Neural cell (in vitro differentiated cells): Measurements from ENCODE around the gene ATXN2L. TPM values are rescaled to one million over a fixed set of nuclear protein-coding genes. Genes with fewer than 3 reads are reported as not detected.

ENCODE experiments used
- H2AFZ ChIP-seq: fragments of 200-600, 300-800 bp; sonication (generic), shearing (Covaris generic); 2 replicates; pipeline ENCODE4 v1.6.0; 2014; ENCODE audit warnings: low read depth, mild to moderate bottlenecking, antibody characterized with exemption, low read length, moderate library complexity
- H3F3A ChIP-seq: fragments of 200-600 bp; shearing (Covaris generic); 2 replicates; pipeline ENCODE4 v1.6.1; 2016; ENCODE audit warnings: mild to moderate bottlenecking, moderate library complexity, mixed read lengths, antibody characterized with exemption, low read length; ENCODE audit not compliant: insufficient read depth, poor library complexity, severe bottlenecking
- H3K27ac ChIP-seq: fragments of 200-600, 300-800 bp; sonication (generic), shearing (Covaris generic); 2 replicates; pipeline ENCODE4 v1.5.1; 2014; ENCODE audit warnings: mild to moderate bottlenecking, low read length, moderate library complexity
- H3K27me3 ChIP-seq: fragments of 300-800, 200-600 bp; sonication (generic), shearing (Covaris generic); 2 replicates; pipeline ENCODE4 v1.6.0; 2014; ENCODE audit warnings: mild to moderate bottlenecking, low read depth, low read length, moderate library complexity; ENCODE audit not compliant: insufficient read depth
- H3K36me3 ChIP-seq: fragments of 300-800, 200-600 bp; sonication (generic), shearing (Covaris generic); 2 replicates; pipeline ENCODE4 v1.5.1; 2014; ENCODE audit warnings: mild to moderate bottlenecking, antibody characterized with exemption, low read length, moderate library complexity; ENCODE audit not compliant: insufficient read depth
- H3K4me2 ChIP-seq: fragments of 300-800, 200-600 bp; sonication (generic), shearing (Covaris generic); 2 replicates; pipeline ENCODE4 v1.6.0; 2014; ENCODE audit warnings: mild to moderate bottlenecking, low read length
- H3K4me3 ChIP-seq: fragments of 300-800, 200-600 bp; sonication (generic), shearing (Covaris generic); 2 replicates; pipeline ENCODE4 v1.5.1; 2014; ENCODE audit warnings: mild to moderate bottlenecking, low read length, moderate library complexity
- H3K79me2 ChIP-seq: fragments of 200-600 bp; shearing (Covaris generic); replicated peaks from 2 replicates; pipeline ENCODE4 v1.6.0; 2014; ENCODE audit warnings: mild to moderate bottlenecking, low read length, moderate library complexity; ENCODE audit not compliant: insufficient read depth
- H3K9ac ChIP-seq: fragments of 300-800, 200-600 bp; sonication (generic), shearing (Covaris generic); 2 replicates; pipeline ENCODE4 v1.6.1; 2016; ENCODE audit warnings: mild to moderate bottlenecking, low read length, mixed read lengths
- H3K9me2 ChIP-seq: fragments of 200-600 bp; shearing (Covaris generic); 2 replicates; pipeline ENCODE4 v1.6.1; 2016; ENCODE audit warnings: mild to moderate bottlenecking, low read length, mixed read lengths; ENCODE audit not compliant: insufficient read depth
- H3K9me3 ChIP-seq: fragments of 200-600, 300-800 bp; sonication (generic), shearing (Covaris generic); 2 replicates; pipeline ENCODE4 v1.6.1; 2016; ENCODE audit warnings: mild to moderate bottlenecking, mixed run types, low read length, moderate library complexity, mixed read lengths
- H4K20me1 ChIP-seq: fragments of 200-600 bp; shearing (Covaris generic); 2 replicates; pipeline ENCODE4 v1.6.1; 2016; ENCODE audit warnings: mild to moderate bottlenecking, mixed run types; ENCODE audit not compliant: insufficient read depth
- EP300 ChIP-seq: fragments of 450-650 bp; conservative IDR thresholded peaks from 2 replicates; pipeline ENCODE4 v1.6.1; 2014; ENCODE audit warnings: antibody characterized with exemption, mild to moderate bottlenecking, moderate library complexity; ENCODE audit not compliant: poor library complexity, severe bottlenecking
- EZH2 ChIP-seq: fragments of 200-600, 300-800 bp; shearing (Covaris generic), sonication (generic); IDR thresholded peaks from 2 replicates; pipeline ENCODE4 v1.6.1; 2014; ENCODE audit warnings: antibody characterized with exemption, low read length, borderline replicate concordance, mild to moderate bottlenecking; ENCODE audit not compliant: insufficient read depth, poor library complexity, severe bottlenecking
- MXI1 ChIP-seq: fragments of 450-650 bp; conservative IDR thresholded peaks from 2 replicates; pipeline ENCODE4 v1.6.1; 2014; ENCODE audit warnings: antibody characterized with exemption, mild to moderate bottlenecking; ENCODE audit not compliant: poor library complexity, severe bottlenecking
- POLR2AphosphoS5 ChIP-seq: IDR thresholded peaks from 2 replicates; pipeline ENCODE4 v1.6.1; 2012
- RAD21 ChIP-seq: fragments of 450-650 bp; conservative IDR thresholded peaks from 2 replicates; pipeline ENCODE4 v1.6.1; 2014; ENCODE audit warnings: antibody characterized with exemption, mild to moderate bottlenecking, moderate library complexity
- SMC3 ChIP-seq: fragments of 450-650 bp; conservative IDR thresholded peaks from 2 replicates; pipeline ENCODE4 v1.6.1; 2014; ENCODE audit warnings: antibody characterized with exemption, mild to moderate bottlenecking, moderate library complexity; ENCODE audit not compliant: poor library complexity
- TAF1 ChIP-seq: IDR thresholded peaks from 2 replicates; pipeline ENCODE4 v1.6.1; 2012; ENCODE audit warnings: low read depth
- polyA plus RNA-seq: library from polyadenylated mRNA; depleted of rRNA; stranded (reverse); fragments of >200 nt; gene quantifications from 2 replicates; pipeline ENCODE4 v1.2.3, GENCODE V29; 2014
- TF ChIP-seq, protein P1 (sequence below): fragments of 450-650 bp; IDR thresholded peaks from 2 replicates; pipeline ENCODE4 v1.5.1; 2014; ENCODE audit warnings: antibody characterized with exemption, mild to moderate bottlenecking, moderate library complexity; ENCODE audit not compliant: poor library complexity, severe bottlenecking
- TF ChIP-seq, protein P2 (sequence below): IDR thresholded peaks from 2 replicates; pipeline ENCODE4 v1.6.1; 2012; ENCODE audit warnings: borderline replicate concordance

The ATXN2L gene
- polyA plus RNA-seq, 1 donor from 2014 or later: 24.0 TPM

DNA sequence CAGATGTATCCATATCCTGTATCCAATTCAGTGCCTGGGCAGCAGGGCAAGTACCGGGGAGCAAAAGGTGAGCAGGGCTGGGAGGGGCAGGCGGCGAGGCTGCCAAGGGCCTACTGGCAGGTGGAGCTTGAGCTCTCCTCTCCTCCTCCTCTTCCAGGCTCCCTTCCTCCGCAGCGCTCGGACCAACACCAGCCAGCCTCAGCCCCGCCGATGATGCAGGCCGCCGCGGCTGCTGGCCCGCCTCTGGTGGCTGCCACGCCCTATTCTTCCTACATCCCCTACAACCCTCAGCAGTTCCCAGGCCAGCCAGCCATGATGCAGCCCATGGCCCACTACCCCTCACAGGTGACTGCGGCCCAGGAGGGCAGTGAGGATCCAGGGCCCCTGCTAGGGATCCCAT, 11.6 kb downstream of the ATXN2L start:
- Histone ChIP-seq H3K9me3 (no peaks in the 10 kb centered on the region), H3K79me2 (peaks cover 4% of the 10 kb centered on the region), H3K9ac (no peak overlapping the region), H3K4me3 (no peak overlapping the region), H3K36me3 (peaks cover 8% of the 10 kb centered on the region), H2AFZ (no peak overlapping the region), H3K9me2 (no peaks in the 10 kb centered on the region), H3K4me2 (no peak overlapping the region), H3K27me3 (no peaks in the 10 kb centered on the region), H3K27ac (no peak overlapping the region), H4K20me1 (peaks cover 5% of the 10 kb centered on the region), H3F3A (no peaks in the 10 kb centered on the region)
- no peak for TF ChIP-seq SMC3
- TF ChIP-seq, protein P1, sequence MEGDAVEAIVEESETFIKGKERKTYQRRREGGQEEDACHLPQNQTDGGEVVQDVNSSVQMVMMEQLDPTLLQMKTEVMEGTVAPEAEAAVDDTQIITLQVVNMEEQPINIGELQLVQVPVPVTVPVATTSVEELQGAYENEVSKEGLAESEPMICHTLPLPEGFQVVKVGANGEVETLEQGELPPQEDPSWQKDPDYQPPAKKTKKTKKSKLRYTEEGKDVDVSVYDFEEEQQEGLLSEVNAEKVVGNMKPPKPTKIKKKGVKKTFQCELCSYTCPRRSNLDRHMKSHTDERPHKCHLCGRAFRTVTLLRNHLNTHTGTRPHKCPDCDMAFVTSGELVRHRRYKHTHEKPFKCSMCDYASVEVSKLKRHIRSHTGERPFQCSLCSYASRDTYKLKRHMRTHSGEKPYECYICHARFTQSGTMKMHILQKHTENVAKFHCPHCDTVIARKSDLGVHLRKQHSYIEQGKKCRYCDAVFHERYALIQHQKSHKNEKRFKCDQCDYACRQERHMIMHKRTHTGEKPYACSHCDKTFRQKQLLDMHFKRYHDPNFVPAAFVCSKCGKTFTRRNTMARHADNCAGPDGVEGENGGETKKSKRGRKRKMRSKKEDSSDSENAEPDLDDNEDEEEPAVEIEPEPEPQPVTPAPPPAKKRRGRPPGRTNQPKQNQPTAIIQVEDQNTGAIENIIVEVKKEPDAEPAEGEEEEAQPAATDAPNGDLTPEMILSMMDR: no peak
- TF ChIP-seq, protein P2, sequence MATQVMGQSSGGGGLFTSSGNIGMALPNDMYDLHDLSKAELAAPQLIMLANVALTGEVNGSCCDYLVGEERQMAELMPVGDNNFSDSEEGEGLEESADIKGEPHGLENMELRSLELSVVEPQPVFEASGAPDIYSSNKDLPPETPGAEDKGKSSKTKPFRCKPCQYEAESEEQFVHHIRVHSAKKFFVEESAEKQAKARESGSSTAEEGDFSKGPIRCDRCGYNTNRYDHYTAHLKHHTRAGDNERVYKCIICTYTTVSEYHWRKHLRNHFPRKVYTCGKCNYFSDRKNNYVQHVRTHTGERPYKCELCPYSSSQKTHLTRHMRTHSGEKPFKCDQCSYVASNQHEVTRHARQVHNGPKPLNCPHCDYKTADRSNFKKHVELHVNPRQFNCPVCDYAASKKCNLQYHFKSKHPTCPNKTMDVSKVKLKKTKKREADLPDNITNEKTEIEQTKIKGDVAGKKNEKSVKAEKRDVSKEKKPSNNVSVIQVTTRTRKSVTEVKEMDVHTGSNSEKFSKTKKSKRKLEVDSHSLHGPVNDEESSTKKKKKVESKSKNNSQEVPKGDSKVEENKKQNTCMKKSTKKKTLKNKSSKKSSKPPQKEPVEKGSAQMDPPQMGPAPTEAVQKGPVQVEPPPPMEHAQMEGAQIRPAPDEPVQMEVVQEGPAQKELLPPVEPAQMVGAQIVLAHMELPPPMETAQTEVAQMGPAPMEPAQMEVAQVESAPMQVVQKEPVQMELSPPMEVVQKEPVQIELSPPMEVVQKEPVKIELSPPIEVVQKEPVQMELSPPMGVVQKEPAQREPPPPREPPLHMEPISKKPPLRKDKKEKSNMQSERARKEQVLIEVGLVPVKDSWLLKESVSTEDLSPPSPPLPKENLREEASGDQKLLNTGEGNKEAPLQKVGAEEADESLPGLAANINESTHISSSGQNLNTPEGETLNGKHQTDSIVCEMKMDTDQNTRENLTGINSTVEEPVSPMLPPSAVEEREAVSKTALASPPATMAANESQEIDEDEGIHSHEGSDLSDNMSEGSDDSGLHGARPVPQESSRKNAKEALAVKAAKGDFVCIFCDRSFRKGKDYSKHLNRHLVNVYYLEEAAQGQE: no peak
- no peak for TF ChIP-seq EZH2
- no peak for TF ChIP-seq TAF1
- TF ChIP-seq POLR2AphosphoS5: no peak
- TF ChIP-seq MXI1: no peak
- TF ChIP-seq EP300: no peak
- TF ChIP-seq RAD21: no peak

DNA sequence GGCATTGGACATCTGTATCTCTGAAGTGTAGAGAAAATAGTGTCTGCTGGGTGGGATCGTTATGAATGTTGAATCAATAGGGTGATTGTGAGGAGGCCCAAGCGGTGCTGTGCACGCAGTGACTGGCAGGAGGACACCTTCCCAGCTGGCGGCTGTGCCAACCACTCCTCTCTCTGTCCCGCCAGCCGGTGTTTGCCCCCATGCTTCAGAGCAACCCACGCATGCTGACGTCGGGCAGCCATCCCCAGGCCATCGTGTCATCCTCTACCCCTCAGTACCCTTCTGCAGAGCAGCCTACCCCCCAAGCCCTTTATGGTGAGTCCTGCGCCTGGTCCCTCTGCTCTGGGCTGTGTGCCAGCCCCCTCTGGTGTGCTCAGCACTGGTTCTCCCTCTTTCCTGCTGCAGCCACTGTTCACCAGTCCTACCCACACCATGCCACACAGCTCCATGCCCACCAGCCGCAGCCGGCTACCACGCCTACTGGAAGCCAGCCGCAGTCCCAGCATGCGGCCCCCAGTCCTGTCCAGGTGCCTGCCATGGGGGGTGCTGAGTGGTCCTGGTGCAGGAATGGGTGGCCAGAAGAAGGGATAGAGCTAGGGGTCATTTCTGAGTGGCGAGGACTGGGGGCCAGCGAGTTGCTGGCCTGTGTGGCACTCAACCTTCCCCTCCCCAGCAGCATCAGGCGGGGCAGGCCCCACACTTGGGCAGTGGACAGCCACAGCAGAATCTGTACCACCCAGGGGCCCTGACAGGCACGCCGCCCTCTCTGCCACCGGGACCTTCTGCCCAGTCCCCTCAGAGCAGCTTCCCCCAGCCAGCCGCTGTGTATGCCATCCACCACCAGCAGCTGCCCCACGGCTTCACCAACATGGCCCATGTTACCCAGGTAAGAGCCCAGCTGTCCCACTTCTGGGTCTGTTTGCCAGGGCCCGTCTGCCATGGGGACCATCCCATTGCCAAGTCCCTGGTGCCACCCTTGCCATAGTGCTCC, 12.4 kb downstream of the ATXN2L start:
- no peak overlapping the region for H3K9ac ChIP-seq
- H3K4me3 ChIP-seq: no peak overlapping the region

More for the DNA sequence above, 12.4 kb downstream of the ATXN2L start:
- TF ChIP-seq, protein P2: no peak
- no peak for TF ChIP-seq TAF1
- TF ChIP-seq, protein P1: no peak
- TF ChIP-seq RAD21: no peak
- no peak for TF ChIP-seq POLR2AphosphoS5
- H3K36me3 ChIP-seq: peaks cover 8% of the 10 kb centered on the region
- H3F3A ChIP-seq: no peaks in the 10 kb centered on the region
- H2AFZ ChIP-seq: no peak overlapping the region
- H3K27ac ChIP-seq: no peak overlapping the region
- H4K20me1 ChIP-seq: no peaks in the 10 kb centered on the region
- no peaks in the 10 kb centered on the region for H3K9me3 ChIP-seq
- no peaks in the 10 kb centered on the region for H3K9me2 ChIP-seq
- H3K27me3 ChIP-seq: no peaks in the 10 kb centered on the region
- no peak overlapping the region for H3K4me2 ChIP-seq
- no peaks in the 10 kb centered on the region for H3K79me2 ChIP-seq
